IPS-20b (cell line): ENCODE data around the gene CPSF3.
A peak's percentile ranks its signal among the peaks of the same experiment; 100 is the strongest.

Experiments
- H3K27ac ChIP-seq: one replicate; pipeline ENCODE4 v1.5.1; 2013; ENCODE audit warnings: low read length
- H3K27me3 ChIP-seq: 2 replicates; pipeline ENCODE4 v1.6.1; 2013; ENCODE audit warnings: mild to moderate bottlenecking, low read length, inconsistent platforms; ENCODE audit not compliant: insufficient read depth
- H3K36me3 ChIP-seq: 2 replicates; pipeline ENCODE4 v1.6.1; 2013; ENCODE audit warnings: low read depth, mild to moderate bottlenecking, inconsistent platforms, low read length, moderate library complexity; ENCODE audit not compliant: insufficient read depth
- H3K4me1 ChIP-seq: 2 replicates; pipeline ENCODE4 v1.6.1; 2013; ENCODE audit warnings: mild to moderate bottlenecking, control low read depth, inconsistent platforms, low read length, moderate library complexity; ENCODE audit not compliant: insufficient read depth
- H3K4me3 ChIP-seq: 2 replicates; pipeline ENCODE4 v1.5.1; 2013; ENCODE audit warnings: mild to moderate bottlenecking, low read length, inconsistent platforms
- H3K9ac ChIP-seq: 2 replicates; pipeline ENCODE4 v1.6.1; 2013; ENCODE audit warnings: low read depth, mild to moderate bottlenecking, inconsistent platforms, low read length, moderate library complexity
- H3K9me3 ChIP-seq: 2 replicates; pipeline ENCODE4 v1.6.1; 2013; ENCODE audit warnings: mild to moderate bottlenecking, low read depth, low read length, inconsistent platforms; ENCODE audit not compliant: insufficient read depth

Gene CPSF3

DNA sequence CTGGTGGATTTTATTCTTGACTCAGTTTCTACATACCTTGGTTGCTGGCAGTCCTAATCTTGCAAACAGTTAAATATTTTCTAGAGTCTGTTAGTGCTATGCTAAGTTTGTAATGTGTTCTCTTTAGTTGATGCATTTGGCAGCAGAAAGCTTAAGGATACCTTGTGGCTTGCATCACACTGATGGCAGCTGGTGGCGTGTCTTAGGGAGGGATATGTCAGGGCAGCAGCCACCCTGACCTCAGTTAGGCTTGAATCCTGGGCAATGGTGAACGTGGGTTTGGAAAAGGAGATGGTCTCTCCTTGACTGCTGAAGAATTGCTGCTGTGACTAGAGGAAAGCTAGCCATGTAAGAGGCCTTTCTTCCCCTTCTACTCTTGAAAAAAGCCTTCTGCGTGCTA is 55.1 kb downstream of the CPSF3 start:
- no peak overlapping the region for H3K27ac ChIP-seq
- no peak overlapping the region for H3K4me3 ChIP-seq
- no peaks in the 10 kb centered on the region; the same call in 1 of the 2 replicates for H3K4me1 ChIP-seq
- peaks cover 19% of the 10 kb centered on the region for H3K36me3 ChIP-seq
- H3K9me3 ChIP-seq, result no peaks in the 10 kb centered on the region; the same call in 1 of the 2 replicates
- 0 out of 2 replicates have a peak overlapping the region, but pooled peaks have one; percentile 5 for H3K9ac ChIP-seq
- H3K27me3 ChIP-seq, result peaks cover 11% of the 10 kb centered on the region; the same call in 1 of the 2 replicates

DNA sequence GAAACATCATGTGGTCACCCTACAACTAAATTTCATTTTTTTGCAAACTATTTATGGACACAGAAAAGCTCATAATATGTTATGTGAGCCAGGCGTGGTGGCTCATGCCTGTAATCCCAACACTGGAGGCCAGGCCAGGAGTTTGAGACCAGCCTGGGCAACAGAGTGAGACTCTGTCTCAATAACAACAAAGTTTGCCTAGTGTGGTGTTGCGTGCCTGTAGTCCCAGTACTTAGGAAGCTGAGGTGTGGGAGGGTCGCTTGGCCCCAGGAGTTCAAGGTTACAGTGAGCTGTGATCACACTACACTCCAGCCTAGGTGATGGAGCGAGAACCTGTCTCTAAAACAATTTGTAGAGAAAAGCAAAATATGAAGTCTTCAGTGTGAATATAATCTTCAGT is 56.7 kb downstream of the CPSF3 start:
- Histone ChIP-seq H3K36me3 (peaks cover 35% of the 10 kb centered on the region), H3K9ac (no peak overlapping the region), H3K27me3 (peaks cover 5% of the 10 kb centered on the region; the same call in 1 of the 2 replicates), H3K9me3 (no peaks in the 10 kb centered on the region; the same call in 1 of the 2 replicates), H3K27ac (no peak overlapping the region), H3K4me1 (no peaks in the 10 kb centered on the region; the same call in 1 of the 2 replicates), H3K4me3 (no peak overlapping the region)

DNA sequence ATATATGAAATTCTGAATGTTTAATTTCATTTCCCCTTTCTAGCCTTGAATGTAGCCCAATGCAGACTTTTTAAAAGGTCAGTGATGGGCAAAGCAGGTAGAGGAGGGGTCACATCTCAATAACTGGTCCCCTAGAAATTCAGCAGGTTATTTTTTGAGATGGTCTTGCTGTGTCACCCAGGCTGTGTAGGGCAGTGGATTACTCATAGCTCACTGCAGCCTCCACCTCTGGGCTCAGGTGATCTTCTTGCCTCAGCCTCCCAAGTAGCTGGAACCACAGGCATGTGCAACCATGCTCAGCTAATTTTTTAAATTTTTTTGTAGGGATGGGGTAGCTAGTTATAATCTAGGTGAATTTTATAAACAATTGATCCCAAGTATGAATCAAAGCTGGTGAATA is 59.7 kb downstream of the CPSF3 start:
- H3K9ac ChIP-seq, result no peak overlapping the region
- H3K36me3 ChIP-seq, result peaks cover 61% of the 10 kb centered on the region
- no peaks in the 10 kb centered on the region for H3K27me3 ChIP-seq
- no peaks in the 10 kb centered on the region for H3K9me3 ChIP-seq
- no peaks in the 10 kb centered on the region; the same call in 1 of the 2 replicates for H3K4me1 ChIP-seq
- H3K4me3 ChIP-seq, result no peak overlapping the region
- H3K27ac ChIP-seq, result no peak overlapping the region

DNA sequence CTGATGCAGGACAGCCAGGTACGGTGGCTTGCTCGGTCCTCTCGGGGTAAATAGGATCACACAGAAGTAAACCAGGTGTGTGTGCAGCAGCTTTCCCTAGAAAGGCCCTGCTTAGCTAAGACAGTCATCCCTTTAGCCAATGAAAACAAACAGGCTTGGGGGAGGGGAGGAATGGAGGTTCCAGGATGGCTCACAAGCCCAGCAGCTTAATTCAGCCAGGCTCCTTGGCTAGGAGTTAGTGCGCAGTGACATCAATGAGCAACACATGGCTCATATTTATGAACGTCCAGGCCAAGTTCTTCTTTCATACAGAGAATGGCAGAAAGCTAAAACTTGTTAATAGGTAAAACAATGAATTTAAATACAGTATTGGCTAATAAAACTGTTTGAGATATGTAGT is 61.1 kb downstream of the CPSF3 start:
- no peak overlapping the region for H3K9ac ChIP-seq
- no peaks in the 10 kb centered on the region for H3K9me3 ChIP-seq
- no peak overlapping the region for H3K4me3 ChIP-seq
- peaks cover 75% of the 10 kb centered on the region for H3K36me3 ChIP-seq
- H3K27me3 ChIP-seq, result no peaks in the 10 kb centered on the region
- H3K27ac ChIP-seq, result no peak overlapping the region
- no peaks in the 10 kb centered on the region for H3K4me1 ChIP-seq

DNA sequence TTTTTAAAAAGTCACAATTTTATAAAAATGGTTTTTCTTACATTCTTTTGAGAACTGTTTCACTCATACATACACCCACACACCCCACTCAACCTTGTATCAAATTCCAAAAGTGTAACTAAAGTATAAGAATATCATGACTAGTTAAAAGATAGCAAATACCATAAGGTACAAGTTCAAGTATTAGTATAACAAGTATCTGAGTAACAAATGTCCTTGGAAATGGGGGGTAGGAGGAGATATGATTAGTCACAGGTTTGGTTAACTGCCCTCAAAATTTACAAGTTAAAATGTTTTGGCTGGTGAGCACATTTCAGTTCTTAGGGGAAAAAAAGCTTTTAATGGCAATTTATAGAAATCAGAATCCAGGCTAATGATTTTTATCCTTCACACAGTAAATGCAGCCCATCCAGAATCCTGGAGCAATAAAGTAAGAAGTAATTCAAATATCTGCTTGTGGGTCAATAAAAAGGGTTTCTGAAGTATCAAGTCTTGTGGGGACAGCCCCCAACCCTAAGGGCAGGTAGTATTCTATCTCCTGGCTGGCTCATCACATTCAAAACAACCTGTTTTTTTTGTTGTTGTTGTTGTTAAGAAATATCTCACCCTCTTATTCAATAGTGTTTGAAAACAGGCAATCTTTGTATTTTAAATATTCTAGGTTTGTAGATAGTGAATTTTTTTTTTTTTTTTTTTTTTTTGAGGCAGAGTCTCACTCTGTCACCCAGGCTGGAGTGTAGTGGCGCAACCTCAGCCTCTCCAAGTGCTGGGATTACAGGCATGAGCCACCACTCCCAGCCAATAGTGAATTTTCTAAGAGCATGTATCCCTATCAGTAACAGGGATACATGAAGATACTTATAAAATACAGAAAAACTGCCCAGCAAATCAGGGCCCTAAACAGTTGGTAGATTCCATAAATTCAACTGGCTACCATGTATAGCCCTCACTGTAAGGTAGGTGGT is 65.4 kb downstream of the CPSF3 start:
- no peak overlapping the region for H3K27ac ChIP-seq

DNA sequence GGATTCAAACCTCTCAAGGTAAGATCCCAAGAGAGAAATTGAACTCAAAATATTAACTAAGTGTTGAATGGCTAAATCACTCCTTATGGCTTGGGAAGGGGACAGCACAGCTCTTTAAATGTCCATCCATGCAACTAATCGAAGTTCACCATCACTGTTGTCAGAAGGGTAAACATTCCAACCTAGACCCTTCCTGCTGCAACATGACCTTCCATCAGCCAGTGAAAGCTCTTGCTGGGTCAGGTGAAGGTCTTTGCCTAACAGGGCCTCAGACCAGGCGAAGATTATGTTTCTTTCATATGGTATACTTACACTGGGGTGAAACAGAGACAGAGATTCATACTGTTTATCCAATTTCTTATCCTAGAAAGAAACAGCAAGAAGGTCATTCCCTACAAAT is 67.3 kb downstream of the CPSF3 start:
- H3K36me3 ChIP-seq, result peaks cover 94% of the 10 kb centered on the region
- no peaks in the 10 kb centered on the region for H3K9me3 ChIP-seq
- no peaks in the 10 kb centered on the region for H3K27me3 ChIP-seq
- H3K4me3 ChIP-seq, result no peak overlapping the region
- no peak overlapping the region for H3K9ac ChIP-seq
- H3K27ac ChIP-seq, result no peak overlapping the region
- H3K4me1 ChIP-seq, result no peaks in the 10 kb centered on the region

More for the DNA sequence above, 65.4 kb downstream of the CPSF3 start:
- Histone ChIP-seq H3K36me3 (peaks cover 96% of the 10 kb centered on the region), H3K4me1 (no peaks in the 10 kb centered on the region), H3K27me3 (no peaks in the 10 kb centered on the region), H3K9me3 (no peaks in the 10 kb centered on the region), H3K9ac (no peak overlapping the region), H3K4me3 (no peak overlapping the region)

DNA sequence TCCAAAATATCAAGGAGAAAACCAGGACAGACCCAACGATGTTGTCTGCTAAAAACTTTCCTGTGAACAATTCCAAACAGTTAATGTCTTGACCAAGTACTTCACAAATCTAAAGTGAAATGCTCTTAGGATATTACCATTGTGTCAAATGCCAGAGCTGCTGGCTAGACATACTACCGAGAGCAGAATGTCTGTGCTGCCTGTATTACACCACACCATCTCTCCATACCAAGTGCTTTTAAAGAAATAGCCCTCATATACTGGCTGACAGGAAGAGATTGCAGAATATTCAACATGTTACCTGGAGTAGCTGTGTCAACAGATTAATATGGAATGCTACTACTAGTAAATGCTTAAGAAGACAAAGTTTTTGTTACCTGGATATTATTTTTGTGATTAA is 69.5 kb downstream of the CPSF3 start:
- H3K4me1 ChIP-seq, result no peaks in the 10 kb centered on the region
- no peaks in the 10 kb centered on the region for H3K27me3 ChIP-seq
- H3K36me3 ChIP-seq, result peaks cover 83% of the 10 kb centered on the region
- H3K4me3 ChIP-seq, result no peak overlapping the region
- no peak overlapping the region for H3K9ac ChIP-seq
- H3K27ac ChIP-seq, result no peak overlapping the region
- no peaks in the 10 kb centered on the region for H3K9me3 ChIP-seq

DNA sequence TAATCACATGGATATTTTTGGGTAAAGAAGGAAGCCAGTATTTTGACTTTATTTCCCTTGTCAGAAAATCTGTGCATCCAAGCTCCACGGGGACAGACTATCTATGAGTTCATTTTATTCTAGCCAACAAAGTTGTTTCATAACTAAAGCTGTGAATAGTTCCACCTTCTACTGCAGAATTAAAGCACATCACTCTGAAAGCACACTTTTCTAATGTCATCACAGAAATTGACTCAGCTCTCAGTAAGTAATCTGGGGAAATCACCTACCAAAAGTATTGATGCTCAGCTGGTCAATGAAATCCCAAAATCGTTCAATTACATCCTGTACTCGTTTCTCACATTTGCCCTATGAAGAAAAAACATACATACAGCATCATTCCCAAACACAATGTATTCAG is 70.0 kb downstream of the CPSF3 start:
- no peak overlapping the region for H3K9ac ChIP-seq
- H3K27me3 ChIP-seq, result no peaks in the 10 kb centered on the region
- H3K4me3 ChIP-seq, result no peak overlapping the region
- no peaks in the 10 kb centered on the region for H3K4me1 ChIP-seq
- H3K27ac ChIP-seq, result no peak overlapping the region
- H3K9me3 ChIP-seq, result no peaks in the 10 kb centered on the region
- H3K36me3 ChIP-seq, result peaks cover 78% of the 10 kb centered on the region

DNA sequence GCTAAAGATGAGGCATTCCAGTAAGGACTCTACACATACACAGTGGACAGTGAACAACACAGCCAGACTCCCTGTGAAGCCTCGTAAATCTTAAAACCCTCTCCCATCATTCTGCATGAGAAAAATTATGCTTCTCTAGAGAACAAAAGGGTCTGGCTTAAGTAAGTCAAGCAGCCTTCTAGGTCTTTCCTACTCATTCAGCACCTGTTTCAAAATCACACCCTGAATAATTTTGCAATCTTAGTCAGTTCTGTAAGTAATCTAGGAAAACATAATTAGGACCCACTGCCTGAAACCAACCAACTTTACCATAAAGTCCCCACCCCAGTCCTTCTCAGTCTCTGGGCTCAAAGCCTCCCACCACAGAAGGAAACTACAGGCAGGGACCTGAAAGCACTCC is 70.6 kb downstream of the CPSF3 start:
- Histone ChIP-seq H3K9ac (no peak overlapping the region), H3K36me3 (peaks cover 77% of the 10 kb centered on the region), H3K27ac (no peak overlapping the region), H3K27me3 (no peaks in the 10 kb centered on the region), H3K4me1 (no peaks in the 10 kb centered on the region), H3K4me3 (no peak overlapping the region), H3K9me3 (no peaks in the 10 kb centered on the region)

DNA sequence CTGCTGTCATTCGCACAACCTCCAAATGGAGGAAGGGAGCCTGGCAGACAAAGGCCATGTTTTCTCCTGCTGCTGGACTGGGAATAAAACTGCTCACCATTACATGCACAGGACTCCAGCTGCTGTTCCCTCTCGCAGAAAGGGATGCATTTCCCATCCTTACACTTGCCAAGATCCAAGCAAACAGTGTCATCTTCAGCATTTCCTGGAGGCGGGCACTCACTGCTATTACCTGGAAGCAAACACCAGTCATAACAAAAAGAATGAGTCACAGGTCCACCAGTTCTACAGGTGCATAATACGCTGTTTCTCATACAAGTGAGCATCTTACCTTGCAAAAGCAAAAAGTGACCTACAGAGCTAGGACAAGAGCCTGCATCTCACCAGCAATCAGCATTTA is 73.6 kb downstream of the CPSF3 start:
- Histone ChIP-seq H3K9ac (no peak overlapping the region), H3K36me3 (peaks cover 71% of the 10 kb centered on the region)

DNA sequence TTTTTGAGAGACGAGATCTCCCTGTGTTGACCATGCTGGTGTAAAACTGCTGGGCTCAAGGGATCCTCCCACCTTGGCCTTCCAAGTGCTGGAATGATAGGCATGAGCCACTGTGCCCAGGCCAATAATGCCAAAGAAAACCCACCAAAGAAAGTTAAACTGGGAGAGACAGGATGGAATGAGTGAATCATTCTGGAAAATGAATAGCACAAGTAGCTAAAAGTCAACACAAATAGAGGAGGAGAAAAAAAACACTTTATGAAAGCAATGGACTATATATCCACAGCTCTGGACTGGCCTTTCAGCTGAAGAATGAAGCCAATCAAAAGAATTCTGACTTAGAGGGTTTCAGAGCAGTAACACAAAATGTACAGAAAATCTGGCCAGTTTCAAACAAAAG is 74.8 kb downstream of the CPSF3 start:
- Histone ChIP-seq H3K4me1 (no peaks in the 10 kb centered on the region), H3K27me3 (no peaks in the 10 kb centered on the region), H3K36me3 (peaks cover 63% of the 10 kb centered on the region), H3K27ac (no peak overlapping the region), H3K9me3 (no peaks in the 10 kb centered on the region), H3K9ac (no peak overlapping the region), H3K4me3 (no peak overlapping the region)

More for the DNA sequence above, 73.6 kb downstream of the CPSF3 start:
- Histone ChIP-seq H3K4me1 (no peaks in the 10 kb centered on the region), H3K27ac (no peak overlapping the region), H3K4me3 (no peak overlapping the region), H3K27me3 (no peaks in the 10 kb centered on the region), H3K9me3 (no peaks in the 10 kb centered on the region)

DNA sequence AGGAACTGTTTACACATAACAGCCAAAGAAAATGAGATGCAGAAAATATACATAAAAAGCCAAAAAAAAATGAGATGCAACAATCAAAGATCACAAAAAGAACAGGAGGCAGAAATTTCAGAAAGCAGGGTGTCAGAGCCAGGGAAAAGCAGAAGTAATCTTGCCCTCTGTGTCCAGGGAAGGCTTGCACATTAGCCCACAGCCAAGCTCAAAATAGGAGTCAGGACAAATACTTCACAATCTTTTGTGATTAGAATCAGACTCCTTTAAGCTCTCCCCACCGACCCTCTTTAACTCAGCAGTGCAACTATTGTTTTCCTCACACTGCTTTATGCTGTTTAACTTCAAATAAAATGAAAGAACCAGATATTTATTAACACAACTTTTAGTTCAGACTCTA is 85.5 kb downstream of the CPSF3 start:
- Histone ChIP-seq H3K27me3 (no peaks in the 10 kb centered on the region), H3K9me3 (no peaks in the 10 kb centered on the region), H3K4me3 (no peak overlapping the region), H3K36me3 (peaks cover 41% of the 10 kb centered on the region), H3K9ac (no peak overlapping the region), H3K4me1 (no peaks in the 10 kb centered on the region), H3K27ac (no peak overlapping the region)
